GM13976 (cell line): ENCODE data around the gene LRRC3B.

Experiments used
- DNase-seq: peaks from one replicate; pipeline ENCODE4 v3.0.0; 2012; ENCODE audit warnings: low spot score
- in situ Hi-C: fragments of 300-500 bp; cut with MboI; formaldehyde crosslinking; loops from one replicate; pipeline ENCODE4 v1.12.0; 2022; ENCODE audit warnings: low sequenced_read_pairs, mixed read lengths, inconsistent platforms; ENCODE audit not compliant: unreplicated experiment
- TF ChIP-seq, protein P1 (sequence below): IDR thresholded peaks from 2 replicates; pipeline ENCODE4 v1.5.1; 2012; ENCODE audit warnings: borderline replicate concordance, mild to moderate bottlenecking; ENCODE audit not compliant: insufficient read depth; ENCODE audit errors: extremely low read depth, missing control alignments, control extremely low read depth

The LRRC3B gene

DNA sequence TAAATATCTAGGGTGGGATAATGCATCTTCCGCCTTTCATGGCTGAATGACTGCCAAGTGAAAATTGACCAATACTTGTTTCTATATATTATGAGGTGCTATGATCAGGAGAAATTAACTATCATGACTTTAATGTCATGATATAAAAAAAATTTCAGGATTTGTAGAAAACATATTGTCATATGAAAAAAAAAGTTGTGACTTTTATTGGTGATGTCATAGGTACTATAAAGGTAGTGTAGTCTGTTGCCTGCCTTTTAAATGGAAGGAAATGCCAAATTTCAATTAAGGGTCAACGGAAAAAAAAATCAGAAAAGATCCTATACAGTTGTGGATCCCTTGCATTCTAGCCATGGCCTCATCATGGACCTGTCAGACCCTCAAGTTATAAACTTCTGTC lies 15.5 kb downstream of the LRRC3B start:
- TF ChIP-seq, protein P1, sequence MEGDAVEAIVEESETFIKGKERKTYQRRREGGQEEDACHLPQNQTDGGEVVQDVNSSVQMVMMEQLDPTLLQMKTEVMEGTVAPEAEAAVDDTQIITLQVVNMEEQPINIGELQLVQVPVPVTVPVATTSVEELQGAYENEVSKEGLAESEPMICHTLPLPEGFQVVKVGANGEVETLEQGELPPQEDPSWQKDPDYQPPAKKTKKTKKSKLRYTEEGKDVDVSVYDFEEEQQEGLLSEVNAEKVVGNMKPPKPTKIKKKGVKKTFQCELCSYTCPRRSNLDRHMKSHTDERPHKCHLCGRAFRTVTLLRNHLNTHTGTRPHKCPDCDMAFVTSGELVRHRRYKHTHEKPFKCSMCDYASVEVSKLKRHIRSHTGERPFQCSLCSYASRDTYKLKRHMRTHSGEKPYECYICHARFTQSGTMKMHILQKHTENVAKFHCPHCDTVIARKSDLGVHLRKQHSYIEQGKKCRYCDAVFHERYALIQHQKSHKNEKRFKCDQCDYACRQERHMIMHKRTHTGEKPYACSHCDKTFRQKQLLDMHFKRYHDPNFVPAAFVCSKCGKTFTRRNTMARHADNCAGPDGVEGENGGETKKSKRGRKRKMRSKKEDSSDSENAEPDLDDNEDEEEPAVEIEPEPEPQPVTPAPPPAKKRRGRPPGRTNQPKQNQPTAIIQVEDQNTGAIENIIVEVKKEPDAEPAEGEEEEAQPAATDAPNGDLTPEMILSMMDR: no peak
- DNase-seq: no peak
- in situ Hi-C loops: no loop called here

DNA sequence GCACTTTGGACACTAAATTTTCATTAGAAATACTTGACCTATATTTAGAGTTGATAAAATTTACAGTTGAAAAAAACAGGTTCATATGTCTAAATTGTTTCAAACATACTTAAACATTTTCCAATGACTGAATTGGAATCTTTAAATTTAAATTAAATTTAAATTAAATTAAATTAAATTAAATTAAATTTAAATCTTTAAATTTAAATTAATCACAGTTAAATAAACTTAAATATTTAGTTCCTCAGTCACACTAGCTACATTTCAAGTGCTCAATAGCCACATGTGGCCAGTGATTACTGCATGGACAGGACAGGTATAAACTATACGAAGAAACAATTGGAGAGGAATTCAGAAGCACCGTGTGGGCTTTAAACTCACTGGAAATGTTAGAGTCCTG lies 16.8 kb downstream of the LRRC3B start:
- in situ Hi-C loops: no loop called here
- DNase-seq: no peak
- TF ChIP-seq, protein P1: no peak

DNA sequence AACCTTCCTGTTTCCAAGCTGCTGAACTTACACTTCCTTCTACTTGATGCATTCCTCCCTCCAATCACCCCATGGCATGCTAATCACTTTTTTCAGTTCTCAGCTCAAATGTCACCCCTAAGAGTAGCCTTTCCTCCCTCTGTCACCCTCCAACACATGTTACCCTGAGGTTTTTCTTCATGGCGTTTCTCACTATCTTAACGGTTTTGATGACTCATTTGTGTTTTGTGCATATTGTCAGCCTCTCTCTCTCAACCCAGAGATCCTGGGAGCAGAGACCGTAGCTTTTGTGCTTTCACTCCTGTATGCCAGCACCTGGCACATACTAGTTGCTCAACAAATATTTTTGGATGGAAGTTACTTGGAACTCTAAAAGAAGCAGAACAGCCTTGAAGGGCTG lies 24.5 kb downstream of the LRRC3B start:
- TF ChIP-seq, protein P1: no peak
- no peak for DNase-seq
- in situ Hi-C loops: no loop called here

DNA sequence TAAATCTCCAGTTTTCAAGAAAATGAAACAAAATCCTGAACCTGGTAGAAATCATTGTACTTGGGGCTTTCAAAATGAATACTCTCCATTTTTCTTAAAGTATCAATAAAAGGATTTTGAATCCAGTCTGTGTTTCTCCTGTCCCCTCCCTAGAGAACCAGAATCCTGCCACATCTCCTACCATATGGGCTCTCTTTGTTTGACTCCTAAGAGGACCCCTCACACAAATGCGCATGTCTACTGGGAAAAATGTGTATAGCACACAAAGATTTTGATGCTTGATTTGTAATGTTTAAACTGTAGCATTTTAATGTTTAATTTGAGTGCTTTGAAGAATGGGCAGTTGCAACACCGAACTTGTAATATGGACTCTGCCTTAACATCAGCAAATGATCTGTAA lies 25.9 kb downstream of the LRRC3B start:
- in situ Hi-C loops: no loop called here
- no peak for DNase-seq
- TF ChIP-seq, protein P1: no peak

DNA sequence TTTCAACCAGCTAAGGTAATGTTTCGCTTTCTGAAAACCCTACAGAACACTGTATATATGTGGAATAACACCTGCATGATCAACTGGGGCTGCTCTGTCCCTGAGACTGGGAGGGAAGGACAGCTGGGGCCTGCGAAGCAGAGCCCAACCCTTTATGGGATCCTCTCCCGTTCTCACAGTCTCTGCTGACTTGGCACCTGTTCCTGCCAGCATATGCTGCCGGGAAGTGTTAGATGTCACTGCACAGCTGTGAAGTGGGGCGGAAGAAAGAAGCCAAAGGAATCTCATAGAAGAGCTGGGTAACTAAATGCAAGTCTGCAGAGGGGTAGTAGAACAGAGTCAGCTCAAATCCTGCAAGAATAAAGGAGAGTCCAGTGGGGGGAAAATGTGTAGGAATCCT lies 29.6 kb downstream of the LRRC3B start:
- in situ Hi-C loops: no loop called here
- DNase-seq: no peak
- TF ChIP-seq, protein P1: no peak

DNA sequence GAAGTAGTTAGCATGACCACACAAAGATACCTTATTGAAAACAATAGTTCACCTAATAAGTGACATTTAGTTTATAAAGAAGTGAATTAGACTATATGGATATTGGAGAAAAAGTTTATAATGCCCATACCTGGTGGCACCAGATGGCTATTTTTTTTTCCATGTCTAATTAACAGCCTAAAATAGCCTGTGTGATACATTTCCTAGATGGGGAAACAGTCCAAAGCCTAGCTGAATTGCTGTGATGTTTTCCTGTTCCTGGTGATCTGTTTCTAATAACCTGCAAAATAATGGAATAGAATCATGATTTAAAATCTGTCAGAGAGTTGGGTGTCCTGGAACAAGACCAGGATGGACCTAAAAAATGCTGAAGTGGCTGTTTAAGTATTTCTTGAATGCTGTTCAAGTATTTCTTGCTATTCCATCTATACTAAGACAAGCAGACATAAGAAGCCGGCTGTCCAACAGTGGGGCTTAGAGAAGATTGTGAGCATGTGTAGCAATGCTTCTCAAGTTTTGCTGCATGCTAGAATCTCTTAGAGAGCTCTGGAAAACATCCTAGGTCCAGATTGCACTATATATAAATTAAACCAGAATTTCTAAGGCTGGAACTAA lies 31.3 kb downstream of the LRRC3B start:
- no peak for DNase-seq
- in situ Hi-C loops: no loop called here
- TF ChIP-seq, protein P1: no peak
